Endothelial cell of hepatic sinusoid (primary cell): ENCODE results near the gene CCDC83.
"Not testable (repeated sequence)": the region's sequence is repeated elsewhere in the genome, so short reads cannot be mapped to it uniquely, and the experiment has no call there.

Experiments used
- in situ Hi-C: cut with HindIII; loops from 2 replicates; pipeline ENCODE4 v1.10.0; 2017; ENCODE audit warnings: low sequenced_read_pairs

The CCDC83 gene

DNA sequence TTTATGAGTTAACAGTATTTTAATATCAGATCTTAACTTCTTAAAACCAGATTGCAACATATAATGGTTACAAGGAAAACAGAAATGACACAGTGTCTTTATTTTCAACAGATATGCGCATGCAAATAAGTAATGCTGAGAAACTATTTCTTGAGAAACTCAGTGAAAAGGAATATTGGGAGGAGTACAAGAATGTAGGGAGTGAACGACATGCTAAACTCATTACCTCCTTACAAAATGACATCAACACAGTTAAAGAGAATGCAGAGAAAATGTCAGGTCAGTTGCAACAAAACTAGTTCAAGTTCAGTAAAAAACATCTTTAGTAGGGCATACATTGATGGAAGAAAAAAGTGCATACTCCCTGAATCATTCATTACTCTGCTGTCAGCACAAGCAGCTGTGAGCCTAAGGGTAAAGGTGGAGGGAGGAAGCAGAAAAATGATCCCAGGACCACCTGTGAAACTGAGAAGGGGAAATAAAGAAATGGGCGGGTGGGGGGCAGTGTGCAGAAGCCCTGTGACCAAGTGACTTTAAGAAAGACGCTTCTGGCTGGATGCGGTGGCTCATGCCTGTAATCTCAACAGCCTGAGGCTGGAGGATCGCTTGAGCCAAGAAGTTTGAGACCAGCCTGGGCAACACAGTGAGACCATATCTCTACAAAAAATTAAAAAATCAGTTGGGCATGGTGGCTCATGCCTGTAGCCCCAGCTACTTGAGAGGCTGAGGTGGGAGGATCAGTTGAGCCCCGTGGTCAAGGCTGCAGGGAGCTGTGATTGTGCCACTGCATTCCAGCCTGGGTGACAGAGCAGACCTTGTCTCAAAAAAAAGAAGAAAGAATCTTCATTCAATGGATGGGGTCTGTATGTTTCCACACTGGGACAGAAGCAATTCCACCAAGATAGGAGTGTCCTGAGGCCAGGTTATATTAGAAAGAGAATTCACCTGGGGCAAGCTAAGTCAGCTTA, 31.2 kb downstream of the CCDC83 start:
- in situ Hi-C loops: no loop called here

DNA sequence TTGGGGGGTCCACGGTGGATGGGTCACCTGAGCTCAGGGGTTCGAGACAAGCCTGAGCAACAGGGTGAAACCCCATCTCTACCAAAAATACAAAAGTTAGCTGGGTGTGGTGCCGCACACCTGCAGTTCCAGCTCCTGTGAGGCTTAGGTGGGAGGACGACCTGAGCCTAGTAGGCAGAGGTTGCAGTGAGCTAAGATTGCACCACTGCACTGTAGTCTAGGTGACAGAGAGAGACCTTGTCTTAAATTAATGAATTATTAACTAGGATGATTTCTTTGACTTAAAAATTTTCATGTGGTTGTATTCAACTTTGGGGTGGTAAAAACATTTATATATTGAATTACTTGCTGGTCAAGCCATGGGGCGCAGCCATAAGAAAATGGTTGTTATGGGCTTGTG, 33.9 kb downstream of the CCDC83 start:
- in situ Hi-C loops: no loop called here

DNA sequence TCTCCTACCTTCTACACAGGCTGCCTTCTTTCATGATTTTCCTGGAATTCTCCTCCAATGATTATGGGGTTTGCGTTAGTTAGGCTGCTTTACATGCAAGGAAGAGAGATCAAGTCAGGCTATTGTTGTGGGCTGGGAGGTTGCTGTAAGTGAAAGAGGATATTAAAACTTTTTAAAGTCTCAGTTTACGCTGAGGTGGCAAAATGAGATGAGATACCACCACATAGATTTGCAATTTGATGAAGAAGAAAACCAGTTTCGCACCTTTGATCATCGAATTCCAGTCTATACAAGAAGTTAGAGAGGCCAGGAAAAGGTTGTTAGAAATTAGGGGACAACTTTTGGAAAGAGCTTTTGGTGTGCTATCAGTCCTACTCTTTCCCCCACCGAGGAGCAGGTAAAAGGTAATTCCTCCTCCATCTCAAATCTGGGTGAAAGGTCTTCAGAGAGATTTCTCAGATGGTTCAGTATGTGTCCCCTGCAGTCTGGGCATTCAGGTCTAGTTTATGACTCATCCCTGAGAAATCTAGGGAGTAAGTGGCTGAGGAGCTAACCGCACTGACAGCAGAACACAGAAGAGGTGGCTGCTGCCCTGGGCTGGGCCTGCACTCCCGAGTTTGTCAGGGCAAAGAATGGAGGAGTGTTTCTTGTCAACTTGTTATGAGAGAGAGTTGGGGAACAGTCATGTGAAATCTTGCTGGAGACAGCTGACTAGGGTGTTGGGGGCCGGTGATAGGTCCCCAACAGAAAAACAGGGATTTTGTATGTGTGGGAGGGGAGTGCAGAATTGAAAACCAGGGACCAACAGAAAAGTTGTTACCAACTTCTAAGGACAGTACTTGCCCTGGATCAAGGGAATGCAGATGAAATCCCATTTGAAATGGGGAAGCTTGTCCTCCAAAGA, 34.7 kb downstream of the CCDC83 start:
- in situ Hi-C loops: no loop called here

DNA sequence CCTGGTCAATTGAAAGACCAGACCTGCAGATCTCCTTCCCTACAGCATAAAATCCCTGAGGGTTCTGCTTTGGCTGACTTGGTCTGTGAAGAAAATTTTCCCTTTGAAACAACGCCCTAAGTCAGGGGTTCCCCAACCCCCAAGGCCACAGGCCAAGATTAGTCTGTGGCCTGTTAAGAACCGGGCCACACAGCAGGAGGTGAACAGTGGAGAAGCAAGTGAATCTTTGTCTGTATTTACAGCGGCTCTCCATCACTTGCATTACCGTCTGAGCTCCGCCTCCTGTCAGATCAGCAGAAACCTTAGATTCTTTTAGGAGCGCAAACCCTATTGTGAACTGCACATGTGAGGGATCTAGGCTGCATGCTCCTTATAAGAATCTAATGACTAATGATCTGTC, 38.2 kb downstream of the CCDC83 start:
- in situ Hi-C loops: no loop called here

DNA sequence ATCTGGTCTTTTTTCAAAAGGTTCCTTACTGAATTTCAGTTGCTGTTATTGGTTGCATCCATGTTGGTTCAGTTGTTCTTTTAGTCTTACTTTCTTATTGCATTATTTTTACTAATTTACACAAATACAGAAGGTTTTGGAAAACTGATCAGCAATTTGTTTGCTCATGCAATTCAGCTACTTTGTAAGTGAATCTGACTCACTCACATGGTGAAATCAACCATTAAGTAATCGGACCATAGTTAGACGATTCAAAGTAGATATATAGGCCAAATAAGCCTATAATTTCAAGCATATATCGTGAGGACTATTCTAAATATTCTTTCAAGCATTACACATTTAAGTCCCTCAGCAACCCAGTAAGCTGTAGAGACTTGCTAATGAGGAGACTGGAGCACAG, 41.7 kb downstream of the CCDC83 start:
- in situ Hi-C loops: loop anchor here (5.0 kb wide), 1 partner anchor 90 kb away; no protein-coding TSS in a partner anchor

DNA sequence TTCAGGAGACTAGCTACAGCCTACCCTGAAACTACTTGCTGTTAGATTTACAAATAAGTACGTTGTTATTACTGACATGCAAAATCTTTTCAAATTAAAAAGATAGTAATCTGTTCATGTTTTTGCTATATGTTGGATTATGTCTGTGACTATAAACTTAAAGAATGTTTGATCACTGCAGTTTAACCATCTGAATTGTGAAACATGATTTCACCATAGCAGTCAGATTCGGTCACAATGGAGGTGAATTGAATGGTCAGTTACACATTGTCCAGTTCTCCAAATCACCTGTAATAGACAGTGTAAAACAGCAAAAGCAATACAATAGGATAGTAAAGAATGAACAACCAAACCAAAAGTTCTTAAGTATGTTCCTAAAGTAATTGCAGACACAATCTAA, 43.3 kb downstream of the CCDC83 start:
- in situ Hi-C loops: loop anchor here (5.0 kb wide), 1 partner anchor 89 kb away; no protein-coding TSS in a partner anchor

DNA sequence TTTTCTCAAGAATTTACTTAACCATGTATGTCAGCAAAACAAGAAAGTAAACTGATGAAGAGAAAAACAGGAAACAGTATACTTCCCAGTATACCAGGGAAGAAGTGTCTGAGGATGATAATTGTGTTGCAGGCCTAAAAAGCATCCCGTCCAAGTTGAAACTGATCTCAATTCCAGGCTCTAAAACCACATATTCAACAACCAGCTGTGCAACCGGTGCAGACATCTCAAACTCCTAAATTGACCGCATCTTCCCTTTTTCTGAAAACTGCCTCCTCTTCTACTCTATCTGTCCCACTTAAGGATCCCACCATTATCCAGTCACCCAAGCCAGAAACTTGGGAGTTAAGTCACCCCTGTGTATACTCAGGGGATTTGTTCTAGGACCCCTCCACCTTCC, 47.2 kb downstream of the CCDC83 start:
- in situ Hi-C loops: no loop called here

DNA sequence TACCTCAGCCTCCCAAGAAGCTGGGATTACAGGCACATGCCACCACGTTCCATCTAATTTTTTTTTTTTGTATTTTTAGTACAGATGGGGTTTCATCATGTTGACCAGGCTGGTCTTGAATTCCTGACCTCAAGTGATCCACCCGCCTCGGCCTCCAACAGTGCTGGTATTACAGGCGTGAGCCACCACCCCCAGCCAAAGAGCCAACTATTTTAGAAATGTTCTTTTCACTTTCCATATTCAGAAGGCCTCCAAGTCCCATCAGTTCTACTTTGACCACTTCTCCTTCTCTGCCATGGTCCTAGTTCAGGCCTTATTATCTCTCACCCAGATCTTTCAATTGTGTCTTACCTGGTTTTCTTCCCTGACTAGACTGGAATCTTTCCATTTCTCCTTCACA, 48.2 kb downstream of the CCDC83 start:
- in situ Hi-C loops: no loop called here

DNA sequence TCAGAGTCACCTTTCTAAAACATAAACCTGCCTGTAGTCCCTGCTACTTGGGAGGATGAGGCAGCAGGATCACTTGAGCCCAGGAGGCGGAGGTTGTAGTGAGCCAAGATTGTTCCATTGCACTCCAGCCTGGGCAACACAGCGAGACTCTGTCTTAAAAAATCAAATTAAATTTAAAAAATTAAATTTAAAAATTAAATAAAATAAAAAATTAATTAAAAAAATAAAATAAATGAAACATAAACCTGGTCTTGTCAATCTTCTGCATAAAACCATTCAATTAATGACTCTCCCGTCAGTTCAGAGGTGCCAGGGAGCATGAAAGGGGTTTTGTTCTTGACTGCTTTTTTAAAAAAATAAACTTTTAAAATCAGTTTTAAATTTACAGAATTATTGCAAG, 48.6 kb downstream of the CCDC83 start:
- in situ Hi-C loops: no loop called here

DNA sequence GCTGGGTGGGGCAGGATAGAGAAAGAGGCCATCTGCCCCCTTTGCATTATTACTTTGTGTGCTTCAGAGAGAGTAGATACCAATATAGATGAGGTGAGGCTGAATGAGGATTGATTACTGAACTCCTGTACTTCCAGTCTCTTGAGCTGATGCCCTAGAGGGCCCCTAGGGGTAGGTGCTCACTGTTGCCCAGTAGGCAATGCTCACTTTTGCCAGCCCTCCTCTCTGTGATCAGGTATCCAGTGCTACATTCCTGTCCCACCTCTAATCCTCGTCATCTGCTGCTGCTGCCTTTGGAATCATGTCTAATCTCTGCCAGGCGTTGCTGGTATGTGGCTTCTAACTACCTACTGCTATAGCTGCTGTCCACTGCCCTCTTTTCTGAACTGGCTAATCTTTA, 57.2 kb downstream of the CCDC83 start:
- in situ Hi-C loops: no loop called here

DNA sequence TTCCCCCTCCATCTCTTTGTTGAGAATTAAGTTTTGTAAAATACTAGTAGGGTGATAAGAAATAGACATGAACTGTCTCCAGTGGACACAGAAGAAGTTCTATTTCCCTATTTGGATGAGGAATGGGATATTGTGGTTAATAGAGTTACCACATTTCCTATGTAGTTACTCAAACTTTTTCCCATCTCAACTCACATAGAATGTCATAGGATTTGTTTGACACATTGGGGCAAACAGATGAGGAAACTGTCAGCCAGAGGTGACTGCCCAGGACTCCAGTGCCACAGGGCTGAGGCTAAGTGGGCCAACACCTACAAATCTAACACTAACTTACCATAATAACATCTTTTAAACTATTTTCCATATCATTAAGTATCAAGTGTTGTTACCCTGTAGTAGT, 58.3 kb downstream of the CCDC83 start:
- in situ Hi-C loops: no loop called here

DNA sequence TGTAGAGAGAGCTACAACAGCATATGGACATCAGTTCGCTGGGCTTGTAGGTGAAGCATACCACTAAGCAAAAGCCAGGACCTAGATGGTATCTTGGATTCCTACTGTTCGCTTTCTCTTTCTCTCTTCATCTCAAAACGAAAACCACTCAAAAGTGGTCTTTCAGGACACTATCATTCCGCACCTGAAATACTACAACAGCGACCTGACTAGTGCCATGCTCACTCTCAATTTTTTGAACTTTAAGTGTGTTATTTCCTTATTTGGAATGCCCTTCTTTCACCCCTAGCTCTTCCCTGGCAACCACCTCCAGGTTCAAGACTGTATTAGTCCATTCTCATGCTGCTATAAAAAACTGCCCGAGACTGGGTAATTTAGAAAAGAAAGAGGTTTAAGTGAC, 59.2 kb downstream of the CCDC83 start:
- in situ Hi-C loops: no loop called here

DNA sequence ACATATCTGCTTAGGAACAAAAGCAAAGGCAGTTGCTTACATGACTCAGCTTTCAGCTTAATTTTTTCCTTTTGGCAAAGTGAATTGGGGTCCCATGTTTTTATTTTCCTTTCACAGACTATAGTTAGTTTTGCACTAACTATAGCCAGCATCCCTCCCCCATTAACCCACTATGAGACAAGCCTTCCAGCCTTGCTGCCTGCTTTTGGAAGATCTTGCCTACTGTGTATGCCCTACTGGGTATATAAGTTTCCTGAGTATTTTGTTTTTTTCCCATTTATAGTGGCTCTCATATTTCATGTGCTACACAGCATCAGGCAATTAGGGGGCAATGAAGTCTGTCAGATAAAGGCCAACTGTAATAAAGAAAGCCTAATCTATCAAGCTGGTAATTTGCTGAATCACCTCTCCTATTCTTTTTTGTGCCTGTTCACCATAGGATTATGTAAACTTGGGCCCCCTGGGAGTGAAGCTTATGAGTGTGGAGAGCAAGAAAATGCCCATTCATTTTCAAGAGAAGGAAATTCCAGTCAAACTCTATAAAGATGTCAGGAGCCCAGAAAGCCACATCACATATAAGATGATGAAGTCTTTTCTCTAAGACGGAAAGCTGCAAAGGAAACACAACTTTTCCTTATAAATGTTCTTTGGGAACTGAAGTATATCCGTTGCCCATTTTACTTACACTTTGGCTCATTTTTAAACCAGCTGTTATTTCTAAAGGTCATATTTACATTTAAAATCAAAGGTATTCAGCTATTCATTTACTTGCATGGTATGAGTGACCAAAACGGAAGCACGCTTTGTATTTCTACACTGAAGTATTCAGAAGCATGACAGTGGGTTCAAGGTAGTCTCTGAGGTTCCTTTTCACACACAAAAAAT, 64.0 kb downstream of the CCDC83 start:
- in situ Hi-C loops: no loop called here

DNA sequence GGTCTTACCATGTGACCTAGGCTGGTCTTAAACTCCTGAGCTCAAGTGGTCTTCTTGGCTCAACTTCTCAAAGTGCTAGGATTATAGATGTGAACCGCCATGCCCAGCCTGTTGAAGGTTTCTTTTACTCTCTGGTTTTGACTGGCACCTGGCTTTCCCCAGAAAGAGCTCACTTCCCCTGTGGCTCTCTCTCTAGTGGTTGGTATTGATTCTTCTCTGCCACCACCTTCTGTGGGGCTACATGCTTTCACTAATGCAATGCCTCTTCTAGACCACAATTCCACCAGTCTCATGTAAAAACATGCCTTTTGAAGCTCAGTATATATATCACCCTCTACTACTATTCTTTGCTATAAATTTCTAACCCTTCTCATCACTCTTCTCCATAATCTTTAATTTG, 67.2 kb downstream of the CCDC83 start:
- in situ Hi-C loops: no loop called here

DNA sequence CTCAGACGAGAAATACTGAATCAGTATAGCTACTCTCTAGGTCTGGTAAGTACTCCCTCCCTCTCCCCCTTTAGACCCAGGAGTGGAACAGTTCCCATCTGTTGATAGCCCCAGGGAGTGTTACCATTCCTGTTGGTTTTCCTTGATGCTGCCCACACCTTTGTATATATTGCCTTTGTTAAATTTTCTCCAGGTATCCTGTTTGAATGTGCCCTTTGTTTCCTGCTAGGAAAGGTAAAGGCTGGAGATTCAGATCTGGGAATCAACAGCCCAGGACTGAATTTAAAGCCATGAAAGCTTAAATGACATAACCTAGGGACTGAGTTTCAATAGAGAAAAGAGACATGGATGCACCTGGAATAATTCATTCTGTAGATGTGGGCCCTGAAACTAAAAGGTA, 68.3 kb downstream of the CCDC83 start:
- in situ Hi-C loops: no loop called here

DNA sequence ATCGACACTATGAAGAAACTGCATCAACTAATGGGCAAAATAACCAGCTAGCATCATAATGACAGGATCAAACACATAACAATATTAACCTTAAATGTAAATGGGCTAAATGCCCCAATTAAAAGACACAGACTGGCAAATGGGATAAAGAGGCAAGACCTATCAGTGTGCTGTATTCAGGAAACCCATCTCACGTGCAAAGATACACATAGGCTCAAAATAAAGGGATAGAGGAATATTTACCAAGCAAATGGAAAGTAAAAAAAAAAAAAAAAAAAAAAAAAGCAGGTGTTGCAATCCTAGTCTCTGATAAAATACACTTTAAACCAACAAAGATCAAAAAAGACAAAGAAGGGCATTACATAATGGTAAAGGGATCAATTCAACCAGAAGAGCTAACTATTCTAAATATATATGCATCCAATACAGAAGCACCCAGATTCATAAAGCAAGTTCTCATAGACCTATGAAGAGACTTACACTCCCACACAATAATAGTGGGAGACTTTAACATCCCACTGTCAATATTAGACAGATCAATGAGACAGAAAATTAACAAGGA, 71.6 kb downstream of the CCDC83 start:
- in situ Hi-C loops: not testable (repeated sequence)

DNA sequence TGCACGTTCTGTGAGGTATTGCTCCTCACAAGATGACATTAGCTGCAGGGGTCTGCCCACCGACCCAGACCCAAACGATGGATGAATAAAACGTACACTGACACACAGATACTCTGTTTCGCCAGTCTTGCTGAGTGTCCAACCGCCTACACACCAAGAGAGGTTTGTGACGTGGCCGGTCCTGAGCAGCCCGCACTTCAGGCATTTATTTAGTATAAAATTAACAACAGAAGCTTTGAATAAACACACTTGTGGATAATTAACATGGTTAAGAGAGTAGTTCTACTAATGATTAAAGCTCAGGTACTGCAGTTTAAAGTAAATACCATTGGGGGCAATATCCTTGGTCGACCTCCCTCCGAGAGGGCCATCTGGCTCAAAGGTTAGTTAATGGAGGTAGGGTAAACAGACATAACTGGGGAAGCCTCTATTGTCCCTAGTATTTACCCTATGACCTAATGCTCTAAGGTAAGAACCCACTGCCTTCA, 75.7 kb downstream of the CCDC83 start:
- in situ Hi-C loops: no loop called here

DNA sequence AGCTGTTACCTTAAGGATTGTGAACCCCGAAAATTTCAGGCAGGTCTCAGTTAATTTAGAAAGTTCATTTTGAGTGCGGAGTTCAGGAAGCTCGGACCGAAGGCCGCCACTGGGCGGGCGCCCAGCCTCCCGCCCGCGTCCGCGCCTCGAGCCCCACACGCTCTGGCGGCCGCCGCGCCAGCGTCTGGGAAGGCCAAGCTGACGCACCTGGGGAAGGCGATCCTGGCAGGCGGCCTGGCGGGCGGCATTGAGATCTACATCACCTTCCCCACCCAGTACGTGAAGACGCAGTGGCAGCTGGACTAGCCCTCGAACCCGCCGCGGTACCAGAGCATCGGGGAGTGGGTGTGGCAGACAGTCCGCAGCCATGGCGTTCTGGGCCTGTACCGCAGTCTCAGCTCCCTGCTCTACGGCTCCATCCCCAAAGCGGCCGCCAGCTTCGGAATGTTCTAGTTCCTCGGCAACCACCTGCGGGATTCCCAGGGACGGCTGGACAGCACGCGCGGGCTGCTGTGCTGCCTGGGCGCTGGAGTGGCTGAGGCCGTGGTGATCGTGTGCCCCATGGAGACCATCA, 79.5 kb downstream of the CCDC83 start:
- in situ Hi-C loops: no loop called here

DNA sequence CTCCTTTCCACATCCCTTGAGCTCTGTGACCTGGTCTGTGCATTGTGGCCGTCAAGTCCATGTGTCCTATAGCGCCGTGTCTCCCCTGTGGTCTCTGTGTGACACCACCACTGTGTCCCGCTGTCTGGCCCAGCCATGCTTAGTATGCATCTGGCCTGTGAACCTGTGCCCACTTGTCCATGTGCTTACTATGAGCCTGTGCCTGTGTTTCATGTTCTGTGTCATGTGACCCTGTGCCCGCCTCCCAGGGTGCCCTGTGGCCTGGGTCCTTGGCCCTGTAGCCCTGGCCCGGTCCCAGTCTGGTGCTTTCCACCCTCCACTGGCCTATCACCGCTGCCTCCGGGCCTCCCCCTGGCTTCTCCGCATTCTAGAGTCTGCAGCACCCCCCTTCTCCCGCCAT, 80.6 kb downstream of the CCDC83 start:
- in situ Hi-C loops: no loop called here

DNA sequence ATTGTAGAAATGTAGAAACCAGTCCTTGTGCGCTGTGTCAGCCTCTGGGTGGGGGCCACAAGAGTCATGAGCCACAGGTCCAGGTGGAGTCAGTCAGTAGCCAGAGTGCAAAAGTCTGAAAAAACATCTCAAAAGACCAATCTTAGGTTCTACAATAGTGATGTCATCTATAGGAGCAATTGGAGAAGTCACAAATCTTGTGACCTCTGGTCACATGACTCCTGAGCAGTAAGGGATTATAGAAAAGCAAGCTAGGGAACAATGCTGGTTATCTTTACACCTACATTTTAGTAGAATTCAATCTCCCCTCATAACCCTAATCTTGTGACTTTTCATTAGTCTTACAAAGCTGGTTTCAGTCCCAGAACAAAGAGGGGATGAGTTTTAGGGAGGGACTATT, 82.7 kb downstream of the CCDC83 start:
- in situ Hi-C loops: no loop called here
